Liver (tissue), 9 donors: ENCODE results near the gene SRCAP. TPM values are rescaled to one million over a fixed set of nuclear protein-coding genes. Genes with fewer than 3 reads are reported as not detected.
"Not testable (repeated sequence)": the region's sequence is repeated elsewhere in the genome, so short reads cannot be mapped to it uniquely, and the experiment has no call there.

Experiments
- DNase-seq: peaks from one replicate; pipeline ENCODE4 v3.0.0-alpha.2; 2017; ENCODE audit warnings: low spot score
- H3K27ac ChIP-seq, 2 donors: one replicate each; pipeline ENCODE4 v1.7.0; 2013; ENCODE audit warnings: inconsistent platforms in 2 of 2, low read length in 2 of 2, control low read depth in 1 of 2, low read depth in 1 of 2, mild to moderate bottlenecking in 1 of 2
- H3K27me3 ChIP-seq, 4 donors: one replicate each; pipeline versions ENCODE4 v1.6.1 to v1.7.0; 2013; ENCODE audit warnings: low read length in 3 of 4, inconsistent platforms in 1 of 4, mild to moderate bottlenecking in 1 of 4, moderate library complexity in 1 of 4; ENCODE audit not compliant: control insufficient read depth in 4 of 4, insufficient read depth in 4 of 4
- H3K36me3 ChIP-seq, 4 donors: one replicate each; pipeline versions ENCODE4 v1.6.1 to v1.7.0; 2013; ENCODE audit warnings: low read length in 3 of 4, mild to moderate bottlenecking in 3 of 4, low read depth in 1 of 4, moderate library complexity in 1 of 4; ENCODE audit not compliant: control insufficient read depth in 4 of 4, insufficient read depth in 3 of 4
- H3K4me1 ChIP-seq, 4 donors: one replicate each; pipeline versions ENCODE4 v1.6.1 to v1.7.0; 2013; ENCODE audit warnings: low read length in 3 of 4, mild to moderate bottlenecking in 3 of 4, moderate library complexity in 1 of 4; ENCODE audit not compliant: control insufficient read depth in 4 of 4, insufficient read depth in 4 of 4
- H3K4me3 ChIP-seq, 3 donors: one replicate each; pipeline versions ENCODE4 v1.6.1 to v1.7.0; 2013; ENCODE audit warnings: low read length in 3 of 3, control low read depth in 1 of 3, low read depth in 1 of 3, mild to moderate bottlenecking in 1 of 3
- H3K9ac ChIP-seq, 2 donors: one replicate each; pipeline ENCODE4 v1.7.0; 2013; ENCODE audit warnings: low read length in 2 of 2, mild to moderate bottlenecking in 2 of 2, moderate library complexity in 2 of 2, control low read depth in 1 of 2, low read depth in 1 of 2
- H3K9me3 ChIP-seq, 4 donors: one replicate each; pipeline versions ENCODE4 v1.6.1 to v1.7.0; 2013; ENCODE audit warnings: low read length in 3 of 4; ENCODE audit not compliant: control insufficient read depth in 4 of 4
- EGR1 ChIP-seq, 2 donors: IDR thresholded peaks; 2 replicates each; pipeline ENCODE4 v1.6.1; 2016 to 2018; ENCODE audit warnings: antibody characterized with exemption in 2 of 2, low read depth in 2 of 2
- FOXA1 ChIP-seq: IDR thresholded peaks from 2 replicates; pipeline ENCODE4 v1.6.1; 2016; ENCODE audit warnings: antibody characterized with exemption
- FOXA2 ChIP-seq: IDR thresholded peaks from 2 replicates; pipeline ENCODE4 v1.6.1; 2016; ENCODE audit warnings: antibody characterized with exemption
- GABPA ChIP-seq, 2 donors: IDR thresholded peaks in 1 of 2; conservative IDR thresholded peaks in 1 of 2; 2 replicates each; pipeline ENCODE4 v1.6.1; 2016; ENCODE audit warnings: antibody characterized with exemption in 2 of 2, mild to moderate bottlenecking in 1 of 2, moderate library complexity in 1 of 2
- HNF4A ChIP-seq, 2 donors: conservative IDR thresholded peaks; 2 replicates each; pipeline ENCODE4 v1.6.1; 2016; ENCODE audit warnings: antibody characterized with exemption in 2 of 2, mild to moderate bottlenecking in 2 of 2
- HNF4G ChIP-seq: IDR thresholded peaks from 2 replicates; pipeline ENCODE4 v1.6.1; 2016; ENCODE audit warnings: antibody characterized with exemption
- JUND ChIP-seq, 2 donors: IDR thresholded peaks; 2 replicates each; pipeline ENCODE4 v1.6.1; 2016; ENCODE audit warnings: antibody characterized with exemption in 2 of 2
- NR2F2 ChIP-seq: IDR thresholded peaks from 2 replicates; pipeline ENCODE4 v1.6.1; 2016; ENCODE audit warnings: antibody characterized with exemption
- RAD21 ChIP-seq, 2 donors: IDR thresholded peaks; 2 replicates each; pipeline ENCODE4 v1.6.1; 2016; ENCODE audit warnings: antibody characterized with exemption in 2 of 2, mild to moderate bottlenecking in 2 of 2
- RXRA ChIP-seq, 2 donors: IDR thresholded peaks; 2 replicates each; pipeline ENCODE4 v1.6.1; 2017 to 2018; ENCODE audit warnings: antibody characterized with exemption in 2 of 2, mild to moderate bottlenecking in 1 of 2
- SP1 ChIP-seq: IDR thresholded peaks from 2 replicates; pipeline ENCODE4 v1.6.1; 2018; ENCODE audit warnings: antibody characterized with exemption, mild to moderate bottlenecking
- TAF1 ChIP-seq: conservative IDR thresholded peaks from 2 replicates; pipeline ENCODE4 v1.6.1; 2016; ENCODE audit warnings: antibody characterized with exemption, mild to moderate bottlenecking
- YY1 ChIP-seq: IDR thresholded peaks from 2 replicates; pipeline ENCODE4 v1.6.1; 2016; ENCODE audit warnings: antibody characterized with exemption, mild to moderate bottlenecking
- WGBS: extraction: QIAGEN DNeasy Blood & Tissue Kit; methylation state at CpG from one replicate; pipeline ENCODE4 v1.1.7; 2013; 5-methylcytosine and 5-hydroxymethylcytosine counted together
- polyA plus RNA-seq, 2 donors: library from polyadenylated mRNA; stranded (reverse) in 1 of 2; unstranded in 1 of 2; fragments of 200-250 nt in 1 of 2; fragments of >200 nt in 1 of 2; fragmentation: Nextera tagmentation in 1 of 2; extraction: Ambion mirVana in 1 of 2; gene quantifications; one replicate each; pipeline versions ENCODE4 v1.2.1 to v1.2.3, GENCODE V29; 2013 to 2015
- total RNA-seq, 2 donors: library from RNA; depleted of rRNA; stranded (reverse); fragments of >200 nt; gene quantifications; one replicate each; pipeline ENCODE4 v1.2.3, GENCODE V29; 2014
- TF ChIP-seq, protein P1 (sequence below): IDR thresholded peaks from 2 replicates; pipeline ENCODE4 v1.6.1; 2016; ENCODE audit warnings: antibody characterized with exemption
- TF ChIP-seq, protein P2 (sequence below): IDR thresholded peaks from 2 replicates; pipeline ENCODE4 v1.6.1; 2016; ENCODE audit warnings: antibody characterized with exemption, mild to moderate bottlenecking
- TF ChIP-seq, protein P3 (sequence below): IDR thresholded peaks from 2 replicates; pipeline ENCODE4 v1.6.1; 2016; ENCODE audit warnings: antibody characterized with exemption
- TF ChIP-seq, protein P4 (sequence below): IDR thresholded peaks from 2 replicates; pipeline ENCODE4 v1.6.1; 2016; ENCODE audit warnings: antibody characterized with exemption
- TF ChIP-seq, protein P5 (sequence below): fragments of 150-350 bp; IDR thresholded peaks from 2 replicates; pipeline ENCODE4 v1.5.1; 2017; ENCODE audit warnings: improper control_type of control experiment, low read depth, low read length; ENCODE audit not compliant: missing input control
- donor health status: healthy.
- donor health status: healthy.
- donor health status: healthy.
- donor health status: healthy.
- donor health status: healthy.

The SRCAP gene
- total and polyA plus RNA-seq, 4 donors: 7.6 to 27.7 (median 17.7) TPM

DNA sequence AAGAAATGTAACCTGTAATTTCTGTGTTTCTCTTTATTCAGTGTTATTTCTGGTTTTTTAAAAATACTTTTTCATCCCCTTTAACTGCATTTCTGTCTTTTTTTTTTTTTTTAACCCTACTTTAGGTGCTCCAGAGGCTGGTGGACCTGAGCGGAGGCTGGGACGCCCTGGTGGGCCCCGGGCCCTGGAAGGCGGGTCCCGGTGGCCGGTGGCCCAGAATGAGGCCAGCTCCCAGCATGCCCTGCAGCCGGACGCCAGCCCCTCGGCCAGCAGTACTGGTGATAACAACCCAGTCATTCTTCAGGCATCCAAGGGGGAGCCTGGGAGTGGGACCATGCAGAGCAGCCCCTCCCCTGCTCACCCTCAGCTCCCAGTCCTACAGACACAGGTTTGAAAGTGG, 1.5 kb downstream of the SRCAP start (continued):
- no peak for TF ChIP-seq HNF4G

DNA sequence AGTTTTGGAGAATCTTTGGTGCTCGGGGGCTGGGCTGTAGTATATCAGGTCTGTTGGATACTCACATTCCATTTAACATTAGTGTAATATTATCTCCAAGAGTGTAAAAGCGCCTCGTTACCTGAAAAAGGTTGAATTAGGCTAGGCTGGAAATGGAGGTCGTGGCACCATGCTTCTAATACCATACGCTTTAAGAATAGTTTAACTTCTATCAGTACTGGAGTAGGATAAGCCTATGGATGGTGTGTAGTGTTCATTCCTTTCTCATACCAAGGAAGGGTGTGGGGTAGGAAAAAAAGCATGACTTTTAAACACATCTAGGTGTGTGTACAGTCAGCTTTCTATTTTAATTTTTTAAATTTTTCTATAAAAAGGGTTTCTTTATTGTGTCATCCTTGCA, 2.0 kb downstream of the SRCAP start:
- Histone ChIP-seq H3K9me3 (no peaks in the 10 kb centered on the region), H3K36me3 (peaks cover 15 to 36% (median 25%) of the 10 kb centered on the region in 4 donors), H3K4me3 (no peak overlapping the region), H3K9ac (no peak overlapping the region), H3K27ac (no peak overlapping the region), H3K27me3 (no peaks in the 10 kb centered on the region), H3K4me1 (peaks cover 0 to 24% (median 20%) of the 10 kb centered on the region in 4 donors)
- no peak for TF ChIP-seq EGR1 (IDR thresholded peaks at IDR 0.05; ENCODE audit: low read depth in 2 of 2)
- no peak for TF ChIP-seq TAF1
- no peak for TF ChIP-seq HNF4A (conservative IDR thresholded peaks at IDR 0.05)
- no peak for TF ChIP-seq FOXA2
- TF ChIP-seq, protein P1, sequence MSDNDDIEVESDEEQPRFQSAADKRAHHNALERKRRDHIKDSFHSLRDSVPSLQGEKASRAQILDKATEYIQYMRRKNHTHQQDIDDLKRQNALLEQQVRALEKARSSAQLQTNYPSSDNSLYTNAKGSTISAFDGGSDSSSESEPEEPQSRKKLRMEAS: no peak
- TF ChIP-seq, protein P2, sequence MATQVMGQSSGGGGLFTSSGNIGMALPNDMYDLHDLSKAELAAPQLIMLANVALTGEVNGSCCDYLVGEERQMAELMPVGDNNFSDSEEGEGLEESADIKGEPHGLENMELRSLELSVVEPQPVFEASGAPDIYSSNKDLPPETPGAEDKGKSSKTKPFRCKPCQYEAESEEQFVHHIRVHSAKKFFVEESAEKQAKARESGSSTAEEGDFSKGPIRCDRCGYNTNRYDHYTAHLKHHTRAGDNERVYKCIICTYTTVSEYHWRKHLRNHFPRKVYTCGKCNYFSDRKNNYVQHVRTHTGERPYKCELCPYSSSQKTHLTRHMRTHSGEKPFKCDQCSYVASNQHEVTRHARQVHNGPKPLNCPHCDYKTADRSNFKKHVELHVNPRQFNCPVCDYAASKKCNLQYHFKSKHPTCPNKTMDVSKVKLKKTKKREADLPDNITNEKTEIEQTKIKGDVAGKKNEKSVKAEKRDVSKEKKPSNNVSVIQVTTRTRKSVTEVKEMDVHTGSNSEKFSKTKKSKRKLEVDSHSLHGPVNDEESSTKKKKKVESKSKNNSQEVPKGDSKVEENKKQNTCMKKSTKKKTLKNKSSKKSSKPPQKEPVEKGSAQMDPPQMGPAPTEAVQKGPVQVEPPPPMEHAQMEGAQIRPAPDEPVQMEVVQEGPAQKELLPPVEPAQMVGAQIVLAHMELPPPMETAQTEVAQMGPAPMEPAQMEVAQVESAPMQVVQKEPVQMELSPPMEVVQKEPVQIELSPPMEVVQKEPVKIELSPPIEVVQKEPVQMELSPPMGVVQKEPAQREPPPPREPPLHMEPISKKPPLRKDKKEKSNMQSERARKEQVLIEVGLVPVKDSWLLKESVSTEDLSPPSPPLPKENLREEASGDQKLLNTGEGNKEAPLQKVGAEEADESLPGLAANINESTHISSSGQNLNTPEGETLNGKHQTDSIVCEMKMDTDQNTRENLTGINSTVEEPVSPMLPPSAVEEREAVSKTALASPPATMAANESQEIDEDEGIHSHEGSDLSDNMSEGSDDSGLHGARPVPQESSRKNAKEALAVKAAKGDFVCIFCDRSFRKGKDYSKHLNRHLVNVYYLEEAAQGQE: no peak
- TF ChIP-seq NR2F2: no peak
- no peak for TF ChIP-seq GABPA (IDR thresholded peaks at IDR 0.05 in 1 of 2, conservative IDR thresholded peaks at IDR 0.05 in 1 of 2)
- TF ChIP-seq SP1: no peak
- no peak for TF ChIP-seq JUND (IDR thresholded peaks at IDR 0.05)
- no peak for TF ChIP-seq YY1
- TF ChIP-seq, protein P3, sequence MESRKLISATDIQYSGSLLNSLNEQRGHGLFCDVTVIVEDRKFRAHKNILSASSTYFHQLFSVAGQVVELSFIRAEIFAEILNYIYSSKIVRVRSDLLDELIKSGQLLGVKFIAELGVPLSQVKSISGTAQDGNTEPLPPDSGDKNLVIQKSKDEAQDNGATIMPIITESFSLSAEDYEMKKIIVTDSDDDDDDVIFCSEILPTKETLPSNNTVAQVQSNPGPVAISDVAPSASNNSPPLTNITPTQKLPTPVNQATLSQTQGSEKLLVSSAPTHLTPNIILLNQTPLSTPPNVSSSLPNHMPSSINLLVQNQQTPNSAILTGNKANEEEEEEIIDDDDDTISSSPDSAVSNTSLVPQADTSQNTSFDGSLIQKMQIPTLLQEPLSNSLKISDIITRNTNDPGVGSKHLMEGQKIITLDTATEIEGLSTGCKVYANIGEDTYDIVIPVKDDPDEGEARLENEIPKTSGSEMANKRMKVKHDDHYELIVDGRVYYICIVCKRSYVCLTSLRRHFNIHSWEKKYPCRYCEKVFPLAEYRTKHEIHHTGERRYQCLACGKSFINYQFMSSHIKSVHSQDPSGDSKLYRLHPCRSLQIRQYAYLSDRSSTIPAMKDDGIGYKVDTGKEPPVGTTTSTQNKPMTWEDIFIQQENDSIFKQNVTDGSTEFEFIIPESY: no peak
- TF ChIP-seq, protein P4, sequence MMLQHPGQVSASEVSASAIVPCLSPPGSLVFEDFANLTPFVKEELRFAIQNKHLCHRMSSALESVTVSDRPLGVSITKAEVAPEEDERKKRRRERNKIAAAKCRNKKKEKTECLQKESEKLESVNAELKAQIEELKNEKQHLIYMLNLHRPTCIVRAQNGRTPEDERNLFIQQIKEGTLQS: no peak
- no peak for TF ChIP-seq RAD21 (IDR thresholded peaks at IDR 0.05)
- no peak for TF ChIP-seq FOXA1
- TF ChIP-seq RXRA (IDR thresholded peaks at IDR 0.05): no peak
- no peak for TF ChIP-seq HNF4G
- TF ChIP-seq, protein P5, sequence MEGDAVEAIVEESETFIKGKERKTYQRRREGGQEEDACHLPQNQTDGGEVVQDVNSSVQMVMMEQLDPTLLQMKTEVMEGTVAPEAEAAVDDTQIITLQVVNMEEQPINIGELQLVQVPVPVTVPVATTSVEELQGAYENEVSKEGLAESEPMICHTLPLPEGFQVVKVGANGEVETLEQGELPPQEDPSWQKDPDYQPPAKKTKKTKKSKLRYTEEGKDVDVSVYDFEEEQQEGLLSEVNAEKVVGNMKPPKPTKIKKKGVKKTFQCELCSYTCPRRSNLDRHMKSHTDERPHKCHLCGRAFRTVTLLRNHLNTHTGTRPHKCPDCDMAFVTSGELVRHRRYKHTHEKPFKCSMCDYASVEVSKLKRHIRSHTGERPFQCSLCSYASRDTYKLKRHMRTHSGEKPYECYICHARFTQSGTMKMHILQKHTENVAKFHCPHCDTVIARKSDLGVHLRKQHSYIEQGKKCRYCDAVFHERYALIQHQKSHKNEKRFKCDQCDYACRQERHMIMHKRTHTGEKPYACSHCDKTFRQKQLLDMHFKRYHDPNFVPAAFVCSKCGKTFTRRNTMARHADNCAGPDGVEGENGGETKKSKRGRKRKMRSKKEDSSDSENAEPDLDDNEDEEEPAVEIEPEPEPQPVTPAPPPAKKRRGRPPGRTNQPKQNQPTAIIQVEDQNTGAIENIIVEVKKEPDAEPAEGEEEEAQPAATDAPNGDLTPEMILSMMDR: no peak
- DNase-seq: no peak
- 93% methylated on average over 5 of the region's 5 CpGs for WGBS

DNA sequence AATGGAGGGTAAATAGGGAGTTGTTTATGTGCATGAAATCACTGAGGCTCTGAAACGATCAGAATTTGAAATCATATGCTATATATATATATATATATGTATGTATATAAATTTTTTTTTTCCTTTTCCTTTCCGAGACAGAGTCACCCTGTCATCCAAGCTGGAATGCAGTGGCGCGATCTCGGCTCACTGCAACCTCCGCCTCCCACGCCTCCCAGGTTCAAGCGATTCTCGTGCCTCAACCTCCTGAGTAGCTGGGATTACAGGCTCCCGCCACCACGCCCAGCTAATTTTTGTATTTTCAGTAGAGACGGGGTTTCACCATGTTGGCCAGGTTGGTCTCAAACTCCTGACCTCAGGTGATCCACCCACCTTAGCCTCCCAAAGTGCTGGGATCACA, 4.1 kb downstream of the SRCAP start:
- not testable (repeated sequence) for H3K9me3 ChIP-seq, H3K4me3 ChIP-seq, DNase-seq, H3K27ac ChIP-seq, H3K9ac ChIP-seq, H3K27me3 ChIP-seq
- Histone ChIP-seq H3K36me3 (peaks cover 15 to 57% (median 46%) of the 10 kb centered on the region in 4 donors), H3K4me1 (peaks cover 0 to 17% (median 14%) of the 10 kb centered on the region in 4 donors)
- WGBS: 95% methylated on average over 12 of the region's 12 CpGs
